DND-41 (cell line): ENCODE data around the gene RIT2.

ENCODE experiments used
- EZH2 ChIP-seq: IDR thresholded peaks from 3 replicates; pipeline ENCODE4 v1.6.1; 2012; ENCODE audit warnings: borderline replicate concordance, low read depth, mild to moderate bottlenecking, moderate library complexity, low read length, inconsistent platforms; ENCODE audit not compliant: severe bottlenecking
- TF ChIP-seq, protein P1 (sequence below): IDR thresholded peaks from 2 replicates; pipeline ENCODE4 v1.5.1; 2012; ENCODE audit warnings: borderline replicate concordance, low read length, moderate library complexity, mild to moderate bottlenecking; ENCODE audit not compliant: poor library complexity, severe bottlenecking; ENCODE audit errors: extremely low read depth

DNA sequence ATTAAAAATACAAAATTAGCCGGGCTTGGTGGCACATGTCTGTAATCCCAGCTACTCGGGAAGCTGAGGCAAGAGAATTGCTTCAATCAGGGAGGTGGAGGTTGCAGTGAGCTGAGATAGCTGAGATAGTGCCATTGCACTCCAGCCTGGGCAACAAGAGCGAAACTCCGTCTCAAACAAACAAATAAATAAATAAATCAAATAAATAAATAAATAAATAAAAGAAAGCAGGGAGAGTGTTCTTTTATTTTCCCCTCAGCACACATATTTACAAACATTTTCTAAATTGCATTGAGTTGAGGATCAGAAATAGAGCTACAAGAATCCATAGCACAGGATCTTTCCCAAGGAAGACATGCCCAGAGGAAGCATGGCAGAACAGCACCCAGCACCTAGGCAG is 71.9 kb downstream of the RIT2 start:
- TF ChIP-seq, protein P1, sequence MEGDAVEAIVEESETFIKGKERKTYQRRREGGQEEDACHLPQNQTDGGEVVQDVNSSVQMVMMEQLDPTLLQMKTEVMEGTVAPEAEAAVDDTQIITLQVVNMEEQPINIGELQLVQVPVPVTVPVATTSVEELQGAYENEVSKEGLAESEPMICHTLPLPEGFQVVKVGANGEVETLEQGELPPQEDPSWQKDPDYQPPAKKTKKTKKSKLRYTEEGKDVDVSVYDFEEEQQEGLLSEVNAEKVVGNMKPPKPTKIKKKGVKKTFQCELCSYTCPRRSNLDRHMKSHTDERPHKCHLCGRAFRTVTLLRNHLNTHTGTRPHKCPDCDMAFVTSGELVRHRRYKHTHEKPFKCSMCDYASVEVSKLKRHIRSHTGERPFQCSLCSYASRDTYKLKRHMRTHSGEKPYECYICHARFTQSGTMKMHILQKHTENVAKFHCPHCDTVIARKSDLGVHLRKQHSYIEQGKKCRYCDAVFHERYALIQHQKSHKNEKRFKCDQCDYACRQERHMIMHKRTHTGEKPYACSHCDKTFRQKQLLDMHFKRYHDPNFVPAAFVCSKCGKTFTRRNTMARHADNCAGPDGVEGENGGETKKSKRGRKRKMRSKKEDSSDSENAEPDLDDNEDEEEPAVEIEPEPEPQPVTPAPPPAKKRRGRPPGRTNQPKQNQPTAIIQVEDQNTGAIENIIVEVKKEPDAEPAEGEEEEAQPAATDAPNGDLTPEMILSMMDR: no peak
- TF ChIP-seq EZH2: no peak
